WERI-Rb-1 (cell line): ENCODE data around the gene POLR2E.

Experiments used
- DNase-seq: peaks from one replicate; pipeline ENCODE4 v3.0.0-alpha.2; 2020
- H3K27ac ChIP-seq: fragments of 250-450 bp; sonication (Bioruptor Pico); 2 replicates; pipeline ENCODE4 v1.5.1; 2020; ENCODE audit warnings: mild to moderate bottlenecking, moderate library complexity
- H3K27me3 ChIP-seq: fragments of 250-450 bp; sonication (Bioruptor Pico); 2 replicates; pipeline ENCODE4 v1.5.1; 2021; ENCODE audit warnings: mild to moderate bottlenecking, low read depth, moderate library complexity; ENCODE audit not compliant: insufficient read depth, severe bottlenecking
- H3K36me3 ChIP-seq: fragments of 250-450 bp; sonication (Bioruptor Pico); 2 replicates; pipeline ENCODE4 v1.5.1; 2020; ENCODE audit warnings: mild to moderate bottlenecking, moderate library complexity
- H3K4me3 ChIP-seq: 2 replicates; pipeline ENCODE4 v1.5.1; 2011; ENCODE audit warnings: low read depth, mild to moderate bottlenecking, control low read depth, low read length
- H3K9me3 ChIP-seq: fragments of 250-450 bp; sonication (Bioruptor Pico); 2 replicates; pipeline ENCODE4 v1.5.1; 2021; ENCODE audit warnings: mild to moderate bottlenecking, moderate library complexity; ENCODE audit not compliant: severe bottlenecking
- CTCF ChIP-seq: IDR thresholded peaks from 2 replicates; pipeline ENCODE4 v1.5.1; 2011; ENCODE audit warnings: low read depth, mild to moderate bottlenecking, control low read depth, inconsistent platforms, low read length

The POLR2E gene

DNA sequence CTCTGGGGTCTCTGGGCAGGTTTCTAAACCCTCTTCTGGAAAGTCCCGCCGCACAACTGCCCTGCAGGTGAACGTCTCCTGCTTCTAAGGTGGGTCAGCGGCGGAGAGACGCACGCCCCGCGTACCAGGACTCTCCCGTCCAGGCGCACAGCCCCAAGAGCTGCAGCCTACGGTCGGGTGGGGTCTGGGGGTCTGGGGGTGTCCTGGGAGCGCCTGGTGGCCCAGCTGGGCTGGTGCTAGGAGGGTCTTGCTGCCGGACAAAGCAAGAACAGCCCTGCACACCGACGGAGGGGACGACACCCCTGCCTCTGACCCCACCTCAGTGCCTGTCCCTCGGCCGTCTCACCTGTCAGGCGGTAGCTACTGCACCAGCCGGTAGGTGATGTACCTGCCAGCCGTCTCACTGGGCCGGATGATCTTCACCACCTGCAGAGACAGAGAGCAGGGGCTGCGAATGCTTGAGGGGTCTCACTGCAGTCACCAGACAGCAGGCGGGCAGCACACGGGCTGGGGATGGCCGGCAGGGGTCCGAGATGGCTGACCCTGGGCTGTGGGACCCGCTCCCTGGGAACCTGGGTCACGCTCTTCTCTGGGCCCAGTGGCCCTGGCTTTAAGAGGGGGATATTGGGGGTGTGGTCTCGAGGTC is 5.9 kb downstream of the POLR2E start:
- H3K9me3 ChIP-seq = no peaks in the 10 kb centered on the region
- no peaks in the 10 kb centered on the region for H3K27me3 ChIP-seq
- DNase-seq = no peak
- H3K36me3 ChIP-seq = peaks cover 77% of the 10 kb centered on the region
- TF ChIP-seq CTCF = no peak
- H3K27ac ChIP-seq = no peak overlapping the region
- no peak overlapping the region for H3K4me3 ChIP-seq

GRCh38 chr19:1088416-1089010 is 6.7 kb downstream of the POLR2E start:
- peaks cover 77% of the 10 kb centered on the region for H3K36me3 ChIP-seq

GRCh38 chr19:1087813-1088415 is 7.3 kb downstream of the POLR2E start:
- no peak for DNase-seq
- TF ChIP-seq CTCF = no peak
- H3K9me3 ChIP-seq = no peaks in the 10 kb centered on the region
- no peaks in the 10 kb centered on the region for H3K27me3 ChIP-seq
- no peak overlapping the region for H3K27ac ChIP-seq
- no peak overlapping the region for H3K4me3 ChIP-seq
- peaks cover 73% of the 10 kb centered on the region for H3K36me3 ChIP-seq

More at GRCh38 chr19:1088416-1089010, 6.7 kb downstream of the POLR2E start:
- Histone ChIP-seq H3K27ac (no peak overlapping the region), H3K27me3 (no peaks in the 10 kb centered on the region), H3K9me3 (no peaks in the 10 kb centered on the region), H3K4me3 (no peak overlapping the region)
- no peak for TF ChIP-seq CTCF
- DNase-seq = no peak

GRCh38 chr19:1086613-1087012 is 8.6 kb downstream of the POLR2E start:
- H3K36me3 ChIP-seq = peaks cover 61% of the 10 kb centered on the region
- H3K27ac ChIP-seq = peak overlapping the region; percentile 37

DNA sequence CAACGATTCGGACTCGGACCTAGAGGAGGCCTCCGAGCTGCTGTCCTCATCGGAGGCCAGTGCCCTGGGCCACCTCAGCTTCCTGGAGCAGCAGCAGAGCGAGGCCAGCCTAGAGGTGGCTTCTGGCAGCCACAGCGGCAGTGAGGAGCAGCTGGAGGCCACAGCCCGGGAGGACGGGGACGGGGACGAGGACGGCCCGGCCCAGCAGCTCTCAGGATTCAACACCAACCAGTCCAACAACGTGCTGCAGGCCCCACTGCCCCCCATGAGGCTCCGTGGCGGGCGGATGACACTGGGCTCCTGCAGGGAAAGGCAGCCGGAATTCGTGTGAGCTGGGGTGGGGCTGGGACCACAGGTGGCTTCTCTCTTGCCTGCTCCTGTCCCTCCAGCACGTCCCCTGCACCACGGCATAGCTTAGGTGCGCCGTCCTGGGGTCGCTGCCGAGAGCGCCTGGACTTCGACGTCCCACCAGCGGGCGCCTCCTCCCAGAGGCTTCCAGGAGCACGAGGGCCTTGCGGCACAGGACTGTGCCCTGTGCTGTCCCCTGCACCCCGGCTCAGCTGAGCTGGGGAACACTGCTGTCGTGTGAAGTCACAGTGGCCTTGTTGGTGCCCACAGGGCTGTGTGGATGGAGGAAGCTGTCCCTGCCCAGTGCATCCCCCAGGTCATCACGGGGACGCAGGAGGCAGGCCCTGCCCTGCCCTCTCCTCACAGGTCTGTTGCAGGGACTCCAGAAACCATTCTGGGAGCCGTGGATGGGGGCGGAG is 9.3 kb downstream of the POLR2E start:
- peak overlapping the region; percentile 37 for H3K27ac ChIP-seq
- no peak for TF ChIP-seq CTCF
- peaks cover 55% of the 10 kb centered on the region for H3K36me3 ChIP-seq

More at GRCh38 chr19:1086613-1087012, 8.6 kb downstream of the POLR2E start:
- DNase-seq = no peak
- no peak for TF ChIP-seq CTCF
- Histone ChIP-seq H3K4me3 (no peak overlapping the region), H3K27me3 (no peaks in the 10 kb centered on the region), H3K9me3 (no peaks in the 10 kb centered on the region)

More for the DNA sequence above, 9.3 kb downstream of the POLR2E start:
- H3K4me3 ChIP-seq = no peak overlapping the region
- H3K27me3 ChIP-seq = no peaks in the 10 kb centered on the region
- no peaks in the 10 kb centered on the region for H3K9me3 ChIP-seq
- DNase-seq = no peak
